Stimulated activated CD8-positive, alpha-beta memory T cell treated with anti-CD3 and anti-CD28 coated beads, Interleukin-4, amount 100 ng/mL, for 1 hour (primary cell): Measurements from ENCODE around the gene ERICH4.
"Not testable (repeated sequence)": the region's sequence is repeated elsewhere in the genome, so short reads cannot be mapped to it uniquely, and the experiment has no call there.

ENCODE experiments used
- DNase-seq, 2 donors: peaks; one replicate each; pipeline ENCODE4 v3.0.0-alpha.2; 2020; ENCODE audit warnings: low read depth in 2 of 2, low spot score in 1 of 2

ERICH4 gene

GRCh38 chr19:41434450-41434849, 8.5 kb upstream of the ERICH4 start:
- DNase-seq, result no peak

- not testable (repeated sequence) for DNase-seq
Observed at GRCh38 chr19:41435376-41435775, 7.6 kb upstream of the ERICH4 start.

- no peak for DNase-seq
Observed at GRCh38 chr19:41435936-41436673, 6.9 kb upstream of the ERICH4 start.

- DNase-seq, result no peak
Observed at GRCh38 chr19:41436674-41436951, 6.3 kb upstream of the ERICH4 start.

GRCh38 chr19:41437944-41438574, 4.9 kb upstream of the ERICH4 start:
- DNase-seq, result no peak

GRCh38 chr19:41439441-41440222, 3.3 kb upstream of the ERICH4 start, which contains the start of gene DMAC2:
DMAC2 (minus strand) TSS chr19:41439912; CDS start chr19:41439899, 13 bp downstream.
- peak; percentile 89 to 91 for DNase-seq

- no peak for DNase-seq
Observed at GRCh38 chr19:41441321-41441945, 1.5 kb upstream of the ERICH4 start.

- no peak for DNase-seq
Observed at GRCh38 chr19:41443813-41444455, 978 bp downstream of the ERICH4 start.

GRCh38 chr19:41445575-41445974, 2.6 kb downstream of the ERICH4 start:
- no peak for DNase-seq

GRCh38 chr19:41447732-41448332, 4.9 kb downstream of the ERICH4 start:
- DNase-seq, result no peak

- peak; percentile 39 to 47 for DNase-seq
Observed at GRCh38 chr19:41449079-41449864, 6.3 kb downstream of the ERICH4 start.

GRCh38 chr19:41449865-41450178, 6.9 kb downstream of the ERICH4 start:
- DNase-seq, result no peak

GRCh38 chr19:41452584-41453275, 9.8 kb downstream of the ERICH4 start:
- DNase-seq, result no peak

GRCh38 chr19:41455936-41456335, 13.0 kb downstream of the ERICH4 start:
- no peak for DNase-seq

GRCh38 chr19:41456342-41456918, 13.5 kb downstream of the ERICH4 start:
- no peak for DNase-seq

GRCh38 chr19:41457241-41457640, 14.3 kb downstream of the ERICH4 start:
- DNase-seq, result no peak

GRCh38 chr19:41462497-41462896, 19.5 kb downstream of the ERICH4 start:
- DNase-seq, result no peak

- DNase-seq, result not testable (repeated sequence)
Observed at GRCh38 chr19:41463257-41464256, 20.6 kb downstream of the ERICH4 start.
